CD4-positive, alpha-beta T cell treated with Interleukin-15 for 1 hour (primary cell): ENCODE data around the gene IRF2BP1.

Experiments used
- DNase-seq: peaks from one replicate; pipeline ENCODE4 v3.0.0-alpha.2; 2020

IRF2BP1 gene

GRCh38 chr19:45860359-45861259 is 25.3 kb downstream of the IRF2BP1 start:
- DNase-seq = no peak

GRCh38 chr19:45854167-45854778 is 31.7 kb downstream of the IRF2BP1 start:
- no peak for DNase-seq

- no peak for DNase-seq
Measured at GRCh38 chr19:45852983-45853382, 33.0 kb downstream of the IRF2BP1 start.

GRCh38 chr19:45852145-45852750 is 33.7 kb downstream of the IRF2BP1 start:
- DNase-seq = no peak

GRCh38 chr19:45848922-45849321 is 37.0 kb downstream of the IRF2BP1 start:
- no peak for DNase-seq

- no peak for DNase-seq
Measured at GRCh38 chr19:45847663-45848062, 38.3 kb downstream of the IRF2BP1 start.

- no peak for DNase-seq
Measured at GRCh38 chr19:45842198-45842597, 43.7 kb downstream of the IRF2BP1 start.

- DNase-seq = no peak
Measured at GRCh38 chr19:45834970-45835369, 51.0 kb downstream of the IRF2BP1 start.
